Parathyroid adenoma (tissue), 2 donors: ENCODE measurements around the gene KDM8.

Experiments used
- H2AFZ ChIP-seq: fragments of 300-600 bp; sonication (generic); one replicate; pipeline ENCODE4 v1.7.0; 2017; ENCODE audit warnings: antibody characterized with exemption, mild to moderate bottlenecking
- H3K27ac ChIP-seq: fragments of 300-600 bp; sonication (generic); one replicate; pipeline ENCODE4 v1.7.0; 2017
- H3K27me3 ChIP-seq: fragments of 300-600 bp; sonication (generic); one replicate; pipeline ENCODE4 v1.7.0; 2017; ENCODE audit warnings: low read length; ENCODE audit not compliant: control insufficient read depth, insufficient read depth
- H3K36me3 ChIP-seq: fragments of 300-600 bp; sonication (generic); one replicate; pipeline ENCODE4 v1.7.0; 2017; ENCODE audit warnings: low read length; ENCODE audit not compliant: control insufficient read depth, insufficient read depth
- H3K4me1 ChIP-seq: fragments of 300-600 bp; sonication (generic); one replicate; pipeline ENCODE4 v1.7.0; 2017; ENCODE audit warnings: control low read depth
- H3K4me2 ChIP-seq: fragments of 300-600 bp; sonication (generic); one replicate; pipeline ENCODE4 v1.7.0; 2017; ENCODE audit warnings: low read length
- H3K4me3 ChIP-seq: fragments of 300-600 bp; sonication (generic); one replicate; pipeline ENCODE4 v1.7.0; 2017; ENCODE audit warnings: low read depth, low read length
- H3K79me2 ChIP-seq: fragments of 300-600 bp; sonication (generic); one replicate; pipeline ENCODE4 v1.7.0; 2017; ENCODE audit warnings: control low read depth
- H3K9ac ChIP-seq: fragments of 300-600 bp; sonication (generic); one replicate; pipeline ENCODE4 v1.7.0; 2017; ENCODE audit warnings: mild to moderate bottlenecking
- H3K9me3 ChIP-seq: fragments of 300-600 bp; sonication (generic); one replicate; pipeline ENCODE4 v1.7.0; 2017; ENCODE audit warnings: low read length; ENCODE audit not compliant: control insufficient read depth
- CTCF ChIP-seq: fragments of 300-600 bp; sonication (generic); IDR thresholded peaks from one replicate; pipeline ENCODE4 v1.7.0; 2017; ENCODE audit warnings: antibody characterized with exemption, mild to moderate bottlenecking
- donor health status: primary hyperparathyroidism.

The KDM8 gene

GRCh38 chr16:27216297-27216885 is 13.1 kb downstream of the KDM8 start:
- no peak overlapping the region for H3K4me2 ChIP-seq
- H3K27me3 ChIP-seq, result no peaks in the 10 kb centered on the region
- H3K4me3 ChIP-seq, result no peak overlapping the region
- no peaks in the 10 kb centered on the region for H3K79me2 ChIP-seq
- no peak overlapping the region for H2AFZ ChIP-seq
- H3K36me3 ChIP-seq, result no peaks in the 10 kb centered on the region
- H3K4me1 ChIP-seq, result no peaks in the 10 kb centered on the region
- no peak overlapping the region for H3K27ac ChIP-seq
- no peaks in the 10 kb centered on the region for H3K9me3 ChIP-seq
- TF ChIP-seq CTCF, result no peak
- no peak overlapping the region for H3K9ac ChIP-seq

- Histone ChIP-seq H2AFZ (no peak overlapping the region), H3K27ac (no peak overlapping the region), H3K36me3 (no peaks in the 10 kb centered on the region), H3K79me2 (no peaks in the 10 kb centered on the region), H3K4me1 (peaks cover under 1% of the 10 kb centered on the region), H3K9me3 (no peaks in the 10 kb centered on the region), H3K4me3 (no peak overlapping the region), H3K4me2 (no peak overlapping the region), H3K27me3 (no peaks in the 10 kb centered on the region), H3K9ac (no peak overlapping the region)
- no peak for TF ChIP-seq CTCF
Measured at GRCh38 chr16:27217256-27217655, 13.9 kb downstream of the KDM8 start.

- no peak overlapping the region for H2AFZ ChIP-seq
- H3K36me3 ChIP-seq, result no peaks in the 10 kb centered on the region
- H3K4me2 ChIP-seq, result no peak overlapping the region
- H3K9ac ChIP-seq, result no peak overlapping the region
- no peak for TF ChIP-seq CTCF
- H3K4me3 ChIP-seq, result no peak overlapping the region
- H3K27ac ChIP-seq, result no peak overlapping the region
- no peaks in the 10 kb centered on the region for H3K27me3 ChIP-seq
- no peaks in the 10 kb centered on the region for H3K79me2 ChIP-seq
- peaks cover 3% of the 10 kb centered on the region for H3K4me1 ChIP-seq
- H3K9me3 ChIP-seq, result no peaks in the 10 kb centered on the region
Measured at GRCh38 chr16:27218756-27219155, 15.4 kb downstream of the KDM8 start.

DNA sequence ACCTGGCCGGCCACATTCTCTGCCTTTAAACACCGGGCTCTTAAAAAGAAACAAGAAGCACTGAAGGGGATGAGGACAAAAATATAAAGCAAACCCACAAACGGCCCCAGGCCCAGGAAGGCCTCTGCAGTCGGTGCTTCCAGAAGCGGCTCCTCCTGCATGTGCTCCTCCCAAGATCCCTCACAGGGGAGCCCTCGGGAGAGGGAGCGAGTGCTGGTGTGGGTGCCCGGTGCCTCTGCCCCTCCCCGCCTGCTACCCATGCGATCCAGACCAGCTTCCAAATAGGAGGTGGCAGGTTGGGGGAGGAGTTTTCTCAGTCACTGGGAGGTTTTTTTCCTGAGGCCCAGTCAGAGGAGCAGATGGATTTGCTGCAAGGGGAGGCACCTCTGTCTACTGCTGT is 15.8 kb downstream of the KDM8 start:
- Histone ChIP-seq H2AFZ (no peak overlapping the region), H3K9ac (no peak overlapping the region), H3K27me3 (no peaks in the 10 kb centered on the region), H3K9me3 (no peaks in the 10 kb centered on the region), H3K36me3 (no peaks in the 10 kb centered on the region), H3K4me3 (no peak overlapping the region), H3K79me2 (no peaks in the 10 kb centered on the region), H3K4me1 (peaks cover 3% of the 10 kb centered on the region), H3K27ac (no peak overlapping the region), H3K4me2 (no peak overlapping the region)
- no peak for TF ChIP-seq CTCF

DNA sequence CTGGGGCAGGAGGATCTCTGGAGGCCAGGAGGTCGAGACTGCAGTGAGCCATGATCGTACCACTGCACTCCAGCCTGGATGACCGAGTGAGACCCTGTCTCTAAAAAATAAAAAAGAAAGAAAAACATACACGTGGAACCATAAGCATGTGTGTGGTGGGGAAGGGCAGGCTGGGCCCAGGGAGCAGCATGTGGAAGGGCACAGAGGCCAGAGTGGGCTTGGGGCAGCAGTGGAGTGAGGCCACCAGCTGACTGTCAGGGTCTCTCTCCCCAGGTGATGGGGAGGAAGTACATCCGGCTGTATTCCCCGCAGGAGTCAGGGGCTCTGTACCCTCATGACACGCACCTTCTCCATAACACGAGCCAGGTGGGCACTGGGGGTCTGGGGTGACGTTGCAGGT is 16.8 kb downstream of the KDM8 start:
- Histone ChIP-seq H3K9ac (no peak overlapping the region), H3K9me3 (no peaks in the 10 kb centered on the region), H3K27me3 (no peaks in the 10 kb centered on the region), H2AFZ (no peak overlapping the region), H3K4me3 (no peak overlapping the region), H3K36me3 (no peaks in the 10 kb centered on the region), H3K27ac (no peak overlapping the region), H3K79me2 (no peaks in the 10 kb centered on the region), H3K4me1 (peaks cover 3% of the 10 kb centered on the region), H3K4me2 (no peak overlapping the region)
- no peak for TF ChIP-seq CTCF
